GM12878 (cell line): ENCODE results near the gene PCP4L1.

ENCODE experiments used
- BRCA1 ChIP-seq: IDR thresholded peaks from 2 replicates; pipeline ENCODE4 v1.6.1; 2011; ENCODE audit warnings: low read depth, low read length, improper control_type of control experiment
- EZH2 ChIP-seq: IDR thresholded peaks from 2 replicates; pipeline ENCODE4 v1.6.1; 2012; ENCODE audit warnings: low read depth, mild to moderate bottlenecking, control low read depth, inconsistent platforms, low read length, borderline replicate concordance; ENCODE audit not compliant: control insufficient read depth
- SMC3 ChIP-seq: IDR thresholded peaks from 2 replicates; pipeline ENCODE4 v1.6.1; 2011; ENCODE audit warnings: low read length, improper control_type of control experiment, borderline replicate concordance
- SRF ChIP-seq, 2 experiments: IDR thresholded peaks; 2 replicates each; pipeline ENCODE4 v1.6.1; 2011; ENCODE audit warnings: low read depth in 2 of 2, low read length in 2 of 2, mild to moderate bottlenecking in 1 of 2, moderate library complexity in 1 of 2
- SUZ12 ChIP-seq: fragments of 200-600 bp; sonication (generic); IDR thresholded peaks from one replicate; pipeline ENCODE4 v1.6.1; 2018; ENCODE audit warnings: antibody characterized with exemption, mild to moderate bottlenecking; ENCODE audit not compliant: unreplicated experiment
- TBL1XR1 ChIP-seq: IDR thresholded peaks from 2 replicates; pipeline ENCODE4 v1.6.1; 2012; ENCODE audit warnings: low read depth, low read length, improper control_type of control experiment
- ZNF274 ChIP-seq: IDR thresholded peaks from one replicate; pipeline ENCODE4 v1.8.0; 2011; ENCODE audit not compliant: insufficient read length, insufficient read depth
- ZNF384 ChIP-seq: IDR thresholded peaks from 2 replicates; pipeline ENCODE4 v1.6.1; 2012; ENCODE audit warnings: low read depth, mild to moderate bottlenecking, low read length, improper control_type of control experiment, borderline replicate concordance
- TF ChIP-seq, protein P1 (sequence below), 3 experiments: IDR thresholded peaks in 2 of 3; conservative IDR thresholded peaks in 1 of 3; 2 replicates each; pipeline ENCODE4 v1.5.1; 2011; ENCODE audit warnings: low read depth in 3 of 3, low read length in 3 of 3, mild to moderate bottlenecking in 3 of 3, control low read depth in 2 of 3, moderate library complexity in 2 of 3, inconsistent platforms in 1 of 3, mixed read lengths in 1 of 3; ENCODE audit not compliant: control insufficient read depth in 2 of 3, insufficient read depth in 1 of 3; ENCODE audit errors: extremely low read depth in 1 of 3
- TF ChIP-seq, protein P2 (sequence below): IDR thresholded peaks from 2 replicates; pipeline ENCODE4 v1.6.1; 2012; ENCODE audit warnings: low read depth, low read length, improper control_type of control experiment
- TF ChIP-seq, protein P3 (sequence below): IDR thresholded peaks from 2 replicates; pipeline ENCODE4 v1.6.1; 2011; ENCODE audit warnings: borderline replicate concordance, low read depth, mild to moderate bottlenecking, moderate library complexity, mixed read lengths, low read length; ENCODE audit not compliant: insufficient read depth; ENCODE audit errors: extremely low read length

DNA sequence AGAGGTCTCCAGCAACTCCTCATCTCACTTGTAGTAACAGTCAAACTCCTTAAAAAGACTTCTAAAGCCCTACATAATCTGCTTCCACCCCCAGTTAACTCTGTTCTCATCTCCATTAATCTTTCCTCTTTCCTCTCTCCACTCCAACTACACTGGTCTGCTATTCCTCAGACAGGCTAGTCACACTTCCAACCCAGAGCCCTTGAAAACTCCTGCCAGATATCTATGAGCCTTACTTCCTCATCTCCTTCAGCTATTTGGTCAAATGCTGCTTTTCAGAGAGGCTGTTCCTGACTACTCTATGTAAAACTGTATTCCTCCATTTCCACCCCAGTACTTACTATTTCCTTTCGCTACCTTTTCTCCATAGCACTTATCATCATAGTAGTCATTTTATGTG is 24.4 kb downstream of the PCP4L1 start:
- TF ChIP-seq BRCA1 = no peak
- no peak for TF ChIP-seq SRF (IDR thresholded peaks at IDR 0.05; ENCODE audit: low read depth in 2 of 2, low read length in 2 of 2)
- TF ChIP-seq, protein P1, sequence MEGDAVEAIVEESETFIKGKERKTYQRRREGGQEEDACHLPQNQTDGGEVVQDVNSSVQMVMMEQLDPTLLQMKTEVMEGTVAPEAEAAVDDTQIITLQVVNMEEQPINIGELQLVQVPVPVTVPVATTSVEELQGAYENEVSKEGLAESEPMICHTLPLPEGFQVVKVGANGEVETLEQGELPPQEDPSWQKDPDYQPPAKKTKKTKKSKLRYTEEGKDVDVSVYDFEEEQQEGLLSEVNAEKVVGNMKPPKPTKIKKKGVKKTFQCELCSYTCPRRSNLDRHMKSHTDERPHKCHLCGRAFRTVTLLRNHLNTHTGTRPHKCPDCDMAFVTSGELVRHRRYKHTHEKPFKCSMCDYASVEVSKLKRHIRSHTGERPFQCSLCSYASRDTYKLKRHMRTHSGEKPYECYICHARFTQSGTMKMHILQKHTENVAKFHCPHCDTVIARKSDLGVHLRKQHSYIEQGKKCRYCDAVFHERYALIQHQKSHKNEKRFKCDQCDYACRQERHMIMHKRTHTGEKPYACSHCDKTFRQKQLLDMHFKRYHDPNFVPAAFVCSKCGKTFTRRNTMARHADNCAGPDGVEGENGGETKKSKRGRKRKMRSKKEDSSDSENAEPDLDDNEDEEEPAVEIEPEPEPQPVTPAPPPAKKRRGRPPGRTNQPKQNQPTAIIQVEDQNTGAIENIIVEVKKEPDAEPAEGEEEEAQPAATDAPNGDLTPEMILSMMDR (IDR thresholded peaks at IDR 0.05 in 2 of 3, conservative IDR thresholded peaks at IDR 0.05 in 1 of 3; ENCODE audit: control insufficient read depth in 2 of 3, extremely low read depth in 1 of 3, insufficient read depth in 1 of 3, low read depth in 3 of 3, low read length in 3 of 3) = no peak
- TF ChIP-seq EZH2 = no peak
- TF ChIP-seq, protein P2, sequence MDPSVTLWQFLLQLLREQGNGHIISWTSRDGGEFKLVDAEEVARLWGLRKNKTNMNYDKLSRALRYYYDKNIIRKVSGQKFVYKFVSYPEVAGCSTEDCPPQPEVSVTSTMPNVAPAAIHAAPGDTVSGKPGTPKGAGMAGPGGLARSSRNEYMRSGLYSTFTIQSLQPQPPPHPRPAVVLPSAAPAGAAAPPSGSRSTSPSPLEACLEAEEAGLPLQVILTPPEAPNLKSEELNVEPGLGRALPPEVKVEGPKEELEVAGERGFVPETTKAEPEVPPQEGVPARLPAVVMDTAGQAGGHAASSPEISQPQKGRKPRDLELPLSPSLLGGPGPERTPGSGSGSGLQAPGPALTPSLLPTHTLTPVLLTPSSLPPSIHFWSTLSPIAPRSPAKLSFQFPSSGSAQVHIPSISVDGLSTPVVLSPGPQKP = no peak
- no peak for TF ChIP-seq SUZ12
- TF ChIP-seq ZNF384 = no peak
- no peak for TF ChIP-seq SMC3
- TF ChIP-seq ZNF274 = no peak
- TF ChIP-seq, protein P3, sequence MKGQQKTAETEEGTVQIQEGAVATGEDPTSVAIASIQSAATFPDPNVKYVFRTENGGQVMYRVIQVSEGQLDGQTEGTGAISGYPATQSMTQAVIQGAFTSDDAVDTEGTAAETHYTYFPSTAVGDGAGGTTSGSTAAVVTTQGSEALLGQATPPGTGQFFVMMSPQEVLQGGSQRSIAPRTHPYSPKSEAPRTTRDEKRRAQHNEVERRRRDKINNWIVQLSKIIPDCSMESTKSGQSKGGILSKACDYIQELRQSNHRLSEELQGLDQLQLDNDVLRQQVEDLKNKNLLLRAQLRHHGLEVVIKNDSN = no peak
- no peak for TF ChIP-seq TBL1XR1
